Kidney (tissue), 14 donors: ENCODE results near the gene PCID2. TPM values are rescaled to one million over a fixed set of nuclear protein-coding genes. Genes with fewer than 3 reads are reported as not detected.
A peak's percentile ranks its signal among the peaks of the same experiment; 100 is the strongest.

Experiments used
- DNase-seq, 5 donors: peaks; one replicate each; pipeline ENCODE4 v3.0.0-alpha.2; 2013 to 2020
- FAIRE-seq: peaks from 2 replicates; lab custom pipeline; 2012; peaks lifted over from hg19 to GRCh38; lab: Jason Lieb, UNC
- H3K27ac ChIP-seq, 2 donors: one replicate each; pipeline ENCODE4 v1.7.0; 2013; ENCODE audit warnings: low read depth in 2 of 2, low read length in 2 of 2, inconsistent platforms in 1 of 2
- H3K27me3 ChIP-seq: one replicate; pipeline ENCODE4 v1.7.1; 2013; ENCODE audit warnings: low read length, inconsistent platforms; ENCODE audit not compliant: control insufficient read depth, insufficient read depth
- H3K36me3 ChIP-seq, 3 donors: one replicate each; pipeline versions ENCODE4 v1.7.0 to v1.7.1; 2013; ENCODE audit warnings: low read length in 3 of 3, control low read depth in 1 of 3, inconsistent platforms in 1 of 3; ENCODE audit not compliant: insufficient read depth in 3 of 3, control insufficient read depth in 2 of 3
- H3K4me1 ChIP-seq, 3 donors: one replicate each; pipeline versions ENCODE4 v1.7.0 to v1.7.1; 2013; ENCODE audit warnings: low read length in 3 of 3, inconsistent platforms in 1 of 3, low read depth in 1 of 3; ENCODE audit not compliant: control insufficient read depth in 2 of 3, insufficient read depth in 2 of 3
- H3K4me3 ChIP-seq, 3 donors: one replicate each; pipeline versions ENCODE4 v1.7.0 to v1.8.1; 2013; ENCODE audit warnings: low read length in 3 of 3, control low read depth in 1 of 3, inconsistent platforms in 1 of 3
- H3K9ac ChIP-seq, 3 donors: one replicate each; pipeline versions ENCODE4 v1.7.0 to v1.7.1; 2013; ENCODE audit warnings: low read length in 3 of 3, control low read depth in 1 of 3, inconsistent platforms in 1 of 3
- H3K9me3 ChIP-seq, 3 donors: one replicate each; pipeline versions ENCODE4 v1.7.0 to v1.7.1; 2013; ENCODE audit warnings: low read length in 3 of 3, control low read depth in 1 of 3, inconsistent platforms in 1 of 3; ENCODE audit not compliant: control insufficient read depth in 2 of 3, insufficient read depth in 1 of 3
- CTCF ChIP-seq: IDR thresholded peaks from 3 replicates; pipeline ENCODE4 v1.5.1; 2012; ENCODE audit warnings: mild to moderate bottlenecking, moderate library complexity, borderline replicate concordance; ENCODE audit not compliant: insufficient read depth; ENCODE audit errors: extremely low read depth
- intact Hi-C: fragments of 100-400 bp; cut with DNase I; formaldehyde crosslinking; loops from one replicate; pipeline ENCODE4 v1.11.1; 2022
- polyA plus RNA-seq: library from polyadenylated mRNA; stranded (reverse); fragments of 350-450 nt; fragmentation: Illumina TruSeq; extraction: RNeasy Lipid Tissue Mini Kit (QIAGEN cat#74804); gene quantifications from one replicate; pipeline ENCODE4 v1.2.3, GENCODE V29; 2014; ENCODE audit warnings: low read depth, low replicate concordance; ENCODE audit not compliant: insufficient read depth
- total RNA-seq: library from RNA; stranded (reverse); fragmentation: NEBNext Ultra II Directional; extraction: Animal tissue kit (Norgen Biotek cat#: 25700); gene quantifications from one replicate; pipeline ENCODE4 v1.2.1, GENCODE V29; 2021
- donor health status: control.
- donor health status: control.
- donor health status: control.
- donor health status: control.
- donor health status: control.
- donor health status: DM: yes; HTN: yes; CAD: no.
- donor health status: Normal renal cell carcinoma (clear cell type).

Gene PCID2
- total and polyA plus RNA-seq, 2 donors from 2014 or later: 22.9 to 34.9 TPM

DNA sequence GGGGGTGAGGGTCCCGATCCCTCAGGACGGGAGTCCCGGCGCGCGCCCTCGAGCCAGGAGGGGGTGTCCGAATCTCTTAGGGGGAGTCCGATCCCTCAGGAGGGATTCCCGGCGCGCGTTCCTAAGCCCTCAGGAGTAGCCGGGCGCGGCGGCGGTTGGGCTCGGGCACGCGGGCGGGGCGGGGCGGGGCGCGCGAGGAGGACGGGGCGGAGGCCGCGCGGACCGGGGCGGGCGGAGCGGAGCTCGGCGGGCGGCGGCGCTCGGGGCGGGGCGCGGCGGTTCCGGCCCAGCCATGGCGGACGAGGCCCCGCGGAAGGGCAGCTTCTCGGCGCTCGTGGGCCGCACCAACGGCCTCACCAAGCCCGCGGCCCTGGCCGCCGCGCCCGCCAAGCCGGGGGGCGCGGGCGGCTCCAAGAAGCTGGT lies 878 bp upstream of the PCID2 start, which contains the start of gene CUL4A:
Gene CUL4A, plus strand, starts transcription at position 278 of the 423 bp plus-strand sequence. Its CDS starts 15 bp downstream, at position 293.
- H3K27me3 ChIP-seq: no peaks in the 10 kb centered on the region
- peak; percentile 77 to 93 (median 87) for DNase-seq
- H3K36me3 ChIP-seq: no peaks in the 10 kb centered on the region
- peak within 1 kb of the TSS; percentile 97 to 98 for H3K27ac ChIP-seq
- H3K4me3 ChIP-seq: peak within 1 kb of the TSS; percentile 87 to 96 (median 88)
- FAIRE-seq: no peak
- no peak for TF ChIP-seq CTCF
- peaks cover 0 to 19% (median 6%) of the 10 kb centered on the region in 3 donors for H3K4me1 ChIP-seq
- intact Hi-C loops: no loop called here
- H3K9me3 ChIP-seq: no peaks in the 10 kb centered on the region
- H3K9ac ChIP-seq: peak within 1 kb of the TSS; percentile 43 to 86 (median 77)

DNA sequence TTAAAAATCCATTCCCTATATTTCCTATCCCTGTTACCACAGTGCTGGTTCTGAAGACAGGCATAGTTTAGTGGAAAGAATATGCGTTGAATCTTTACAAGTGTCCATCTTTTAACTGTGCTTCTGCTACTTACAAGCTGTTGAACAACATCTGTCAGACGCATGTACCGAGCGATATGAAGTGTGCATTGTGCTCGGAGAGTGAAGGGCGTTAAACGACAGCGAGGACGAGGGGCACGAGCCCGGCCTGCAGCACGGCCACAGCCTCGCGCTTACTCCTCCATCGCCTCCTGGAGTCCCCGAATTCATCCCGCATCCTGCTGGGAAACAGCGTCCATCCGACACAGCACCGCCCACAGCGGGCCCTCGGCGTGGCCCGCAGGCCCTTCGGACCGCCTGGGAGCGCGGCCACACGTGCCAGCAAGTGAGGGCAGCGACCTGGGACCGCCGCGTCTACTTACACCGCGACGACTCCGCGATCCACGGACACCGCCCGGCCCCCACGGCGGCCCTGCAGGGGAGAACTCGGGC lies 514 bp downstream of the PCID2 start:
- Histone ChIP-seq H3K27ac (peak overlapping the region; percentile 97 to 98), H3K36me3 (no peaks in the 10 kb centered on the region), H3K4me3 (peak overlapping the region; percentile 87 to 96 (median 88)), H3K4me1 (peaks cover 0 to 21% (median 6%) of the 10 kb centered on the region in 3 donors), H3K9me3 (no peaks in the 10 kb centered on the region), H3K9ac (peak overlapping the region; percentile 77 to 88 (median 86)), H3K27me3 (no peaks in the 10 kb centered on the region)
- FAIRE-seq (no peak), DNase-seq (peak in 3 of 5 donors; percentile 36 to 60 (median 53))
- intact Hi-C loops: no loop called here
- no peak for TF ChIP-seq CTCF

- H3K27ac ChIP-seq: peak overlapping the region in 1 of 2 donors; percentile 98
- no peaks in the 10 kb centered on the region for H3K27me3 ChIP-seq
- peaks cover 0 to 21% (median 6%) of the 10 kb centered on the region in 3 donors for H3K4me1 ChIP-seq
- peak overlapping the region; percentile 87 to 96 (median 88) for H3K4me3 ChIP-seq
- no peaks in the 10 kb centered on the region for H3K36me3 ChIP-seq
- no peaks in the 10 kb centered on the region for H3K9me3 ChIP-seq
- TF ChIP-seq CTCF: no peak
- intact Hi-C loops: no loop called here
- FAIRE-seq (no peak), DNase-seq (no peak)
- H3K9ac ChIP-seq: peak overlapping the region; percentile 77 to 88 (median 86)
Measured at GRCh38 chr13:113207460-113207859, 1.0 kb downstream of the PCID2 start.
